Adipose tissue (tissue), 3 donors: ENCODE measurements around the gene OAF. TPM values are rescaled to one million over a fixed set of nuclear protein-coding genes. Genes with fewer than 3 reads are reported as not detected.

ENCODE experiments used
- H3K27ac ChIP-seq: one replicate; pipeline ENCODE4 v1.5.1; 2013; ENCODE audit warnings: low read depth, low read length
- WGBS, 3 donors: extraction: QIAGEN DNeasy Blood & Tissue Kit; methylation state at CpG; one replicate each; pipeline ENCODE4 v1.1.7; 2013; 5-methylcytosine and 5-hydroxymethylcytosine counted together
- polyA plus RNA-seq, 3 donors: library from polyadenylated mRNA; stranded (reverse); fragments of 200-250 nt; gene quantifications; one replicate each; pipeline ENCODE4 v1.2.3, GENCODE V29; 2013
- donor health status: healthy with polysubstance abuse.
- donor health status: Bipolar disorder and iron deficiency.
- donor health status: healthy.

Gene OAF
- polyA plus RNA-seq, 3 donors = 37.0 to 110 (median 49.4) TPM

GRCh38 chr11:120229451-120230424 lies 18.9 kb downstream of the OAF start:
- H3K27ac ChIP-seq = no peak overlapping the region
- 59 to 62% (median 60%) methylated on average over 17 of the region's 17 CpGs for WGBS, 3 donors

GRCh38 chr11:120230433-120231071 lies 19.7 kb downstream of the OAF start:
- 86 to 90% (median 86%) methylated on average over 5 of the region's 5 CpGs for WGBS, 3 donors
- no peak overlapping the region for H3K27ac ChIP-seq

GRCh38 chr11:120231963-120232362 lies 21.1 kb downstream of the OAF start:
- WGBS, 3 donors = 44 to 57% (median 52%) methylated on average over 4 of the region's 4 CpGs
- H3K27ac ChIP-seq = no peak overlapping the region

GRCh38 chr11:120233207-120233803 lies 22.5 kb downstream of the OAF start:
- WGBS, 3 donors = 61 to 86% (median 74%) methylated on average over 9 of the region's 9 CpGs
- H3K27ac ChIP-seq = no peak overlapping the region

GRCh38 chr11:120235024-120235628 lies 24.3 kb downstream of the OAF start:
- H3K27ac ChIP-seq = no peak overlapping the region
- WGBS, 3 donors = 17 to 28% (median 22%) methylated on average over 8 of the region's 8 CpGs

GRCh38 chr11:120236169-120237107 lies 25.6 kb downstream of the OAF start:
- WGBS, 3 donors = 49 to 52% (median 51%) methylated on average over 5 of the region's 5 CpGs
- H3K27ac ChIP-seq = no peak overlapping the region

- WGBS, 3 donors = 81 to 85% (median 85%) methylated on average over 11 of the region's 11 CpGs
- no peak overlapping the region for H3K27ac ChIP-seq
Observed at GRCh38 chr11:120238968-120239620, 28.3 kb downstream of the OAF start.

- WGBS, 3 donors = 6 to 10% (median 9%) methylated on average over 56 to 66 of the region's 66 CpGs
- H3K27ac ChIP-seq = no peak within 1 kb of the TSS
Observed at GRCh38 chr11:120239713-120240640, 29.1 kb downstream of the OAF start, which contains the start of gene POU2F3. POU2F3 (plus strand) TSS chr11:120240140; CDS start chr11:120240344, 204 bp downstream.

- no peak overlapping the region for H3K27ac ChIP-seq
- 96% methylated on average over 2 of the region's 2 CpGs for WGBS, 3 donors
Observed at GRCh38 chr11:120240866-120241265, 30.0 kb downstream of the OAF start.

- no peak overlapping the region for H3K27ac ChIP-seq
- 90 to 94% (median 93%) methylated on average over 7 of the region's 7 CpGs for whole genome bisulfite sequencing, 3 donors
Observed at GRCh38 chr11:120241277-120241676, 30.4 kb downstream of the OAF start.

GRCh38 chr11:120243221-120243620 lies 32.4 kb downstream of the OAF start:
- 66 to 79% (median 75%) methylated on average over 4 of the region's 4 CpGs for WGBS, 3 donors

GRCh38 chr11:120244476-120245365 lies 33.9 kb downstream of the OAF start:
- WGBS, 3 donors = 65 to 75% (median 70%) methylated on average over 13 of the region's 13 CpGs
- no peak overlapping the region for H3K27ac ChIP-seq

More at GRCh38 chr11:120243221-120243620, 32.4 kb downstream of the OAF start:
- no peak overlapping the region for H3K27ac ChIP-seq

GRCh38 chr11:120245434-120245833 lies 34.6 kb downstream of the OAF start:
- no peak overlapping the region for H3K27ac ChIP-seq
- WGBS, 3 donors = 92 to 100% (median 93%) methylated on average over 1 of the region's 1 CpG

GRCh38 chr11:120248551-120249278 lies 37.9 kb downstream of the OAF start:
- no peak overlapping the region for H3K27ac ChIP-seq
- 54 to 61% (median 60%) methylated on average over 9 of the region's 9 CpGs for WGBS, 3 donors
